Mucosa of rectum (tissue), 2 donors: ENCODE data around the gene FBXO31.
"Not testable (repeated sequence)": the region's sequence is repeated elsewhere in the genome, so short reads cannot be mapped to it uniquely, and the experiment has no call there.

ENCODE experiments used
- H3K27ac ChIP-seq, 2 donors: one replicate each; pipeline ENCODE4 v1.7.0; 2013; ENCODE audit warnings: inconsistent platforms in 2 of 2, low read depth in 2 of 2, low read length in 2 of 2
- H3K27me3 ChIP-seq, 2 donors: one replicate each; pipeline ENCODE4 v1.7.0; 2013; ENCODE audit warnings: low read length in 2 of 2; ENCODE audit not compliant: control insufficient read depth in 2 of 2, insufficient read depth in 2 of 2
- H3K36me3 ChIP-seq, 2 donors: one replicate each; pipeline ENCODE4 v1.7.0; 2013; ENCODE audit warnings: low read length in 2 of 2; ENCODE audit not compliant: control insufficient read depth in 2 of 2, insufficient read depth in 2 of 2
- H3K4me1 ChIP-seq, 2 donors: one replicate each; pipeline ENCODE4 v1.7.0; 2013; ENCODE audit warnings: low read length in 2 of 2, mild to moderate bottlenecking in 1 of 2; ENCODE audit not compliant: control insufficient read depth in 2 of 2, insufficient read depth in 2 of 2
- H3K4me3 ChIP-seq, 2 donors: one replicate each; pipeline ENCODE4 v1.7.0; 2013; ENCODE audit warnings: low read length in 2 of 2
- H3K9ac ChIP-seq, 2 donors: one replicate each; pipeline ENCODE4 v1.7.0; 2013; ENCODE audit warnings: low read length in 2 of 2, low read depth in 1 of 2, mild to moderate bottlenecking in 1 of 2
- H3K9me3 ChIP-seq, 2 donors: one replicate each; pipeline ENCODE4 v1.7.0; 2013; ENCODE audit warnings: low read length in 2 of 2; ENCODE audit not compliant: control insufficient read depth in 2 of 2
- donor health status: healthy.
- donor health status: Normal muscosa, but diverticular disease.

Gene FBXO31

GRCh38 chr16:87384875-87385167 is 1.2 kb upstream of the FBXO31 start:
- Histone ChIP-seq H3K4me1 (peaks cover 40 to 49% of the 10 kb centered on the region in 2 donors), H3K9ac (peak overlapping the region; percentile 75 to 84), H3K27ac (peak overlapping the region; percentile 92), H3K4me3 (peak overlapping the region in 1 of 2 donors; percentile 83)
- not testable (repeated sequence) for H3K9me3 ChIP-seq, H3K36me3 ChIP-seq, H3K27me3 ChIP-seq

GRCh38 chr16:87384162-87384874 is 742 bp upstream of the FBXO31 start:
- H3K4me3 ChIP-seq: peak overlapping the region; percentile 79 to 83
- H3K36me3 ChIP-seq: no peaks in the 10 kb centered on the region
- no peaks in the 10 kb centered on the region for H3K27me3 ChIP-seq
- peaks cover 42 to 54% of the 10 kb centered on the region in 2 donors for H3K4me1 ChIP-seq
- peak overlapping the region; percentile 92 for H3K27ac ChIP-seq
- no peaks in the 10 kb centered on the region for H3K9me3 ChIP-seq
- H3K9ac ChIP-seq: peak overlapping the region; percentile 75 to 84

GRCh38 chr16:87382023-87382785 is 1.4 kb downstream of the FBXO31 start:
- H3K4me1 ChIP-seq: peaks cover 35 to 45% of the 10 kb centered on the region in 2 donors
- peak overlapping the region; percentile 68 to 90 for H3K9ac ChIP-seq
- H3K9me3 ChIP-seq: no peaks in the 10 kb centered on the region
- H3K27me3 ChIP-seq: no peaks in the 10 kb centered on the region
- no peaks in the 10 kb centered on the region for H3K36me3 ChIP-seq
- H3K4me3 ChIP-seq: peak overlapping the region; percentile 83 to 92
- peak overlapping the region; percentile 92 for H3K27ac ChIP-seq

- peaks cover 33 to 38% of the 10 kb centered on the region in 2 donors for H3K4me1 ChIP-seq
- no peaks in the 10 kb centered on the region for H3K27me3 ChIP-seq
- no peaks in the 10 kb centered on the region for H3K9me3 ChIP-seq
- H3K9ac ChIP-seq: no peak overlapping the region
- peaks cover 0 to 3% of the 10 kb centered on the region in 2 donors for H3K36me3 ChIP-seq
- peak overlapping the region in 1 of 2 donors; percentile 92 for H3K27ac ChIP-seq
- H3K4me3 ChIP-seq: peak overlapping the region in 1 of 2 donors; percentile 83
Observed at GRCh38 chr16:87380881-87381280, 2.7 kb downstream of the FBXO31 start.

DNA sequence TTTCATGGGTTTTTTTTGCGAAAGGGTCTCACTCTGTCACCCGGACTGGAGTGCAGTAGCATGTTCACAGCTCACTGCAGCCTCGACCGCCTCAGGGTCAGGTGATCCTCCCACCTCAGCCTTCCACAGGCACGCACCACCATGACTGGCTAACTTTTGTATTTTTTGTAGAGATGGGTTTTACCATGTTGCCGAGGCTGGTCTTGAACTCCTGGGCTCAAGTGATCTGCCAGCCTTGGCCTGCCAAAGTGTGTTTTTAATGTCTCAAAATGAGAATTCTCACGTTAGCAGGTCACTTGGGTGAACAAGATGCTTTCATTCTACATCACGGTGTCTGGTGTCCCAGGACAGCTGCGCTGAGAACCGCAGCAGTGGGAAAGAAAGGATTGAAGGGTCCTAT is 3.2 kb downstream of the FBXO31 start:
- no peak overlapping the region for H3K9ac ChIP-seq
- H3K9me3 ChIP-seq: no peaks in the 10 kb centered on the region
- H3K36me3 ChIP-seq: peaks cover 0 to 4% of the 10 kb centered on the region in 2 donors
- H3K27me3 ChIP-seq: no peaks in the 10 kb centered on the region
- H3K4me3 ChIP-seq: peak overlapping the region; percentile 8 to 41
- no peak overlapping the region for H3K27ac ChIP-seq
- H3K4me1 ChIP-seq: peaks cover 35 to 38% of the 10 kb centered on the region in 2 donors

GRCh38 chr16:87379312-87379752 is 4.2 kb downstream of the FBXO31 start:
- H3K9ac ChIP-seq, H3K27me3 ChIP-seq, H3K36me3 ChIP-seq, H3K9me3 ChIP-seq: not testable (repeated sequence)
- peak overlapping the region in 1 of 2 donors; percentile 15 for H3K4me3 ChIP-seq
- H3K27ac ChIP-seq: peak overlapping the region; percentile 70 to 77
- H3K4me1 ChIP-seq: peaks cover 31 to 38% of the 10 kb centered on the region in 2 donors

- Histone ChIP-seq H3K4me1 (peaks cover 21 to 25% of the 10 kb centered on the region in 2 donors), H3K36me3 (peaks cover 0 to 6% of the 10 kb centered on the region in 2 donors), H3K27ac (no peak overlapping the region)
Observed at GRCh38 chr16:87376660-87377059, 6.9 kb downstream of the FBXO31 start.

GRCh38 chr16:87375426-87376135 is 8.0 kb downstream of the FBXO31 start:
- Histone ChIP-seq H3K4me3 (no peak overlapping the region), H3K4me1 (peaks cover 12 to 15% of the 10 kb centered on the region in 2 donors), H3K9ac (no peak overlapping the region), H3K27me3 (no peaks in the 10 kb centered on the region), H3K36me3 (peaks cover 0 to 6% of the 10 kb centered on the region in 2 donors), H3K27ac (no peak overlapping the region), H3K9me3 (no peaks in the 10 kb centered on the region)

More at GRCh38 chr16:87376660-87377059, 6.9 kb downstream of the FBXO31 start:
- Histone ChIP-seq H3K9ac (no peak overlapping the region), H3K27me3 (no peaks in the 10 kb centered on the region), H3K4me3 (no peak overlapping the region), H3K9me3 (no peaks in the 10 kb centered on the region)

GRCh38 chr16:87374313-87374712 is 9.3 kb downstream of the FBXO31 start:
- H3K9me3 ChIP-seq: no peaks in the 10 kb centered on the region
- H3K4me1 ChIP-seq: peaks cover 5 to 6% of the 10 kb centered on the region in 2 donors
- no peak overlapping the region for H3K27ac ChIP-seq
- no peaks in the 10 kb centered on the region for H3K27me3 ChIP-seq
- no peak overlapping the region for H3K4me3 ChIP-seq
- no peak overlapping the region for H3K9ac ChIP-seq
- peaks cover 0 to 6% of the 10 kb centered on the region in 2 donors for H3K36me3 ChIP-seq

GRCh38 chr16:87372305-87372704 is 11.3 kb downstream of the FBXO31 start:
- Histone ChIP-seq H3K36me3 (peaks cover 0 to 6% of the 10 kb centered on the region in 2 donors), H3K4me1 (peaks cover 3 to 5% of the 10 kb centered on the region in 2 donors)

More at GRCh38 chr16:87372305-87372704, 11.3 kb downstream of the FBXO31 start:
- Histone ChIP-seq H3K9ac (no peak overlapping the region), H3K9me3 (no peaks in the 10 kb centered on the region), H3K27me3 (no peaks in the 10 kb centered on the region), H3K27ac (no peak overlapping the region), H3K4me3 (no peak overlapping the region)
